K562 (cell line): ENCODE data around the gene HEBP2. TPM values are rescaled to one million over a fixed set of nuclear protein-coding genes. Genes with fewer than 3 reads are reported as not detected.

ENCODE experiments used
- BRCA1 ChIP-seq, 2 experiments: fragments of 450-650 bp in 1 of 2; sonication (generic) in 1 of 2; formaldehyde crosslinking in 1 of 2; IDR thresholded peaks; 2 replicates each; pipeline versions ENCODE4 v1.5.0 to v1.6.1; 2017 to 2020; ENCODE audit warnings: mild to moderate bottlenecking in 1 of 2, missing genetic modification reagents in 1 of 2
- CREB3L1 ChIP-seq: fragments of 450-650 bp; IDR thresholded peaks from 2 replicates; pipeline ENCODE4 v1.6.1; 2014; ENCODE audit warnings: low read depth, mild to moderate bottlenecking, moderate library complexity, borderline replicate concordance
- FOS ChIP-seq: IDR thresholded peaks from 3 replicates; pipeline ENCODE4 v1.6.1; 2011; ENCODE audit not compliant: insufficient read length; ENCODE audit errors: extremely low read depth
- GABPB1 ChIP-seq: sonication (generic); formaldehyde crosslinking; IDR thresholded peaks from 2 replicates; pipeline ENCODE4 v1.8.0; 2022; ENCODE audit warnings: mild to moderate bottlenecking, missing genetic modification reagents
- GATA2 ChIP-seq: sonication (generic); formaldehyde crosslinking; IDR thresholded peaks from 2 replicates; pipeline ENCODE4 v1.4.0; 2020; ENCODE audit warnings: mild to moderate bottlenecking, missing genetic modification reagents
- HNRNPLL ChIP-seq: fragments of 200-400 bp; formaldehyde crosslinking; IDR thresholded peaks from 2 replicates; pipeline ENCODE4 v1.6.1; 2017; ENCODE audit warnings: low read length, low read depth, mild to moderate bottlenecking; ENCODE audit not compliant: poor library complexity, severe bottlenecking
- IRF2 ChIP-seq: sonication (generic); formaldehyde crosslinking; IDR thresholded peaks from 2 replicates; pipeline ENCODE4 v1.8.1; 2022; ENCODE audit warnings: mild to moderate bottlenecking, missing genetic modification reagents
- MYC ChIP-seq, 2 experiments: fragments of 250-450 bp in 1 of 2; sonication (Bioruptor Pico) in 1 of 2; IDR thresholded peaks; 2 replicates each; pipeline versions ENCODE4 v1.5.1 to v1.6.1; 2012 to 2021; ENCODE audit warnings: low read depth in 2 of 2, borderline replicate concordance in 1 of 2, improper control_type of control experiment in 1 of 2, low read length in 1 of 2, mild to moderate bottlenecking in 1 of 2, moderate library complexity in 1 of 2
- NR2F6 ChIP-seq: fragments of 450-650 bp; formaldehyde crosslinking; IDR thresholded peaks from 2 replicates; pipeline ENCODE4 v1.4.0; 2020; ENCODE audit warnings: mild to moderate bottlenecking
- POU5F1 ChIP-seq: fragments of 150-350 bp; IDR thresholded peaks from 2 replicates; pipeline ENCODE4 v1.6.1; 2014; ENCODE audit warnings: borderline replicate concordance, low read length, low read depth, mild to moderate bottlenecking; ENCODE audit not compliant: partially characterized antibody
- SREBF2 ChIP-seq: sonication (generic); formaldehyde crosslinking; IDR thresholded peaks from 2 replicates; pipeline ENCODE4 v1.4.0; 2020; ENCODE audit warnings: mild to moderate bottlenecking, missing genetic modification reagents
- SRSF9 ChIP-seq: fragments of 200-400 bp; formaldehyde crosslinking; IDR thresholded peaks from 2 replicates; pipeline ENCODE4 v1.6.1; 2017; ENCODE audit warnings: low read depth, low read length, borderline replicate concordance
- TFAM ChIP-seq: fragments of 250-450 bp; sonication (Bioruptor Pico); conservative IDR thresholded peaks from 2 replicates; pipeline ENCODE4 v1.5.0; 2021; ENCODE audit warnings: mild to moderate bottlenecking, moderate library complexity
- ZNF3 ChIP-seq: fragments of 250-450 bp; sonication (Bioruptor Pico); IDR thresholded peaks from 2 replicates; pipeline ENCODE4 v1.5.0; 2021; ENCODE audit warnings: mild to moderate bottlenecking, moderate library complexity
- ZNF316 ChIP-seq: fragments of 450-650 bp; IDR thresholded peaks from 2 replicates; pipeline ENCODE4 v1.6.1; 2016
- ZNF511 ChIP-seq: sonication (generic); formaldehyde crosslinking; IDR thresholded peaks from 2 replicates; pipeline ENCODE4 v1.8.0; 2022; ENCODE audit warnings: mild to moderate bottlenecking, missing genetic modification reagents
- ZNF699 ChIP-seq: fragments of 250-450 bp; sonication (Bioruptor Pico); IDR thresholded peaks from 2 replicates; pipeline ENCODE4 v1.8.0; 2021; ENCODE audit warnings: mild to moderate bottlenecking, moderate library complexity; ENCODE audit not compliant: insufficient replicate concordance
- polyA plus RNA-seq, 8 experiments: library from polyadenylated mRNA; depleted of rRNA in 4 of 8; stranded (reverse) in 5 of 8; unstranded in 3 of 8; fragments of >200 nt; fragmentation: Nextera tagmentation in 2 of 8; fragmentation: Illumina TruSeq in 1 of 8; extraction: Ambion mirVana in 2 of 8; extraction: Trizol in 1 of 8; gene quantifications; 2 replicates each; pipeline versions ENCODE4 v1.2.1 to v1.2.3, GENCODE V29; 2011 to 2014; ENCODE audit warnings: inconsistent platforms in 1 of 8, missing spikeins in 1 of 8
- total RNA-seq, 7 experiments: library from RNA; depleted of rRNA in 6 of 7; stranded (reverse); fragments of >200 nt in 6 of 7; fragmentation: Illumina TruSeq in 2 of 7; extraction: Trizol in 2 of 7; gene quantifications; 2 replicates each; pipeline versions ENCODE4 v1.2.1 to v1.2.3, GENCODE V29; 2011 to 2021; ENCODE audit warnings: low replicate concordance in 1 of 7
- TF ChIP-seq, protein P1 (sequence below): fragments of 450-650 bp; IDR thresholded peaks from 2 replicates; pipeline ENCODE4 v1.6.1; 2018; ENCODE audit not compliant: partially characterized antibody
- TF ChIP-seq, protein P2 (sequence below): sonication (generic); formaldehyde crosslinking; IDR thresholded peaks from 2 replicates; pipeline ENCODE4 v1.9.0; 2022; ENCODE audit warnings: mild to moderate bottlenecking, missing genetic modification reagents
- TF ChIP-seq, protein P3 (sequence below): sonication (generic); formaldehyde crosslinking; IDR thresholded peaks from 2 replicates; pipeline ENCODE4 v1.8.0; 2022; ENCODE audit warnings: missing genetic modification reagents, mild to moderate bottlenecking, moderate library complexity, borderline replicate concordance

Gene HEBP2
- total and polyA plus RNA-seq, 9 of the 15 experiments (the other 6 are each of a cell fraction or from before 2014, with no cell fraction given) = 8.5 to 63.7 (median 36.9) TPM

DNA sequence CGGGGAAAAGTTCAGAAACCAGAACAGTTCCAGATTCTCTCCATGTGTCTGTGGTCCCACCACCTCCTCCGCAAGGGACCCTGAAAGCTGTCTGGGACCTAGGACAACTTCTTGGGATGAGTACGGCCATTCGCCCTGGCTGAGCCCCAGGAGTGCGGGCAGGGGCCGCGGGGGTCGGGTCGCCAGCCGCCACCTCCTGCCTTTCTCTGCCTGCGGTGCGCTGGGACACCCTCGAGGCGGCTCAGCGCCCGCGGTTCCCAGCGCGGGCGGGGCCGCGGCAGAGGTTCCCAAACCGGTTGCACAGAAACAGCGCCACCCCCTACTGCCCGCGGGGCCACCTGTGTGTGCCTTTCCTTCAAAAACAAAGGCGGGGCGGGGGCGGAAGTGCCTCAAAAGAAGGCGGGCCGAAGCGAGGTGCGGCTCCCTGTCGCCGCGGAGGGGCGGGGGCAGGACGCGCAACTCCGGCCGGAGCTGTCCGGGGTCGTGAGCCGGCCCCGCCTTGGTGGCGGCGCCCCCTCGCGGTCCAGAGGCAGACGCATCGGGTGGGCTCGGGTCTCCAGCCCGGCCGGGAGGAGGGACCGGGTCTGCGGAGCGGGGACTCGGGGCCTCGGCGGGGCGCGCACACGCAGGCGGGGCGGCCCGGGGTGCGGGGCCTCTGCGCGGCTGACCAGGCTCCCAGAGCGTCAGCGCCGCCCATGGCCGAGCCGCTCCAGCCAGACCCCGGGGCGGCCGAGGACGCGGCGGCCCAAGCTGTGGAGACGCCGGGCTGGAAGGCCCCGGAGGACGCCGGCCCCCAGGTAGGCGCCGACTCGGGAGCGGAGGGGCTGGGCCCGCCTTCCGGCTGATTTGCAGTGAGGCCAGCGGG, at the start of gene HEBP2 (continued):
- TF ChIP-seq HNRNPLL = peak; percentile 22
- TF ChIP-seq ZNF699 (CRISPR knock-in tag) = no peak
- TF ChIP-seq ZNF316 = no peak
- TF ChIP-seq SREBF2 (CRISPR knock-in tag) = no peak
- TF ChIP-seq, protein P1, sequence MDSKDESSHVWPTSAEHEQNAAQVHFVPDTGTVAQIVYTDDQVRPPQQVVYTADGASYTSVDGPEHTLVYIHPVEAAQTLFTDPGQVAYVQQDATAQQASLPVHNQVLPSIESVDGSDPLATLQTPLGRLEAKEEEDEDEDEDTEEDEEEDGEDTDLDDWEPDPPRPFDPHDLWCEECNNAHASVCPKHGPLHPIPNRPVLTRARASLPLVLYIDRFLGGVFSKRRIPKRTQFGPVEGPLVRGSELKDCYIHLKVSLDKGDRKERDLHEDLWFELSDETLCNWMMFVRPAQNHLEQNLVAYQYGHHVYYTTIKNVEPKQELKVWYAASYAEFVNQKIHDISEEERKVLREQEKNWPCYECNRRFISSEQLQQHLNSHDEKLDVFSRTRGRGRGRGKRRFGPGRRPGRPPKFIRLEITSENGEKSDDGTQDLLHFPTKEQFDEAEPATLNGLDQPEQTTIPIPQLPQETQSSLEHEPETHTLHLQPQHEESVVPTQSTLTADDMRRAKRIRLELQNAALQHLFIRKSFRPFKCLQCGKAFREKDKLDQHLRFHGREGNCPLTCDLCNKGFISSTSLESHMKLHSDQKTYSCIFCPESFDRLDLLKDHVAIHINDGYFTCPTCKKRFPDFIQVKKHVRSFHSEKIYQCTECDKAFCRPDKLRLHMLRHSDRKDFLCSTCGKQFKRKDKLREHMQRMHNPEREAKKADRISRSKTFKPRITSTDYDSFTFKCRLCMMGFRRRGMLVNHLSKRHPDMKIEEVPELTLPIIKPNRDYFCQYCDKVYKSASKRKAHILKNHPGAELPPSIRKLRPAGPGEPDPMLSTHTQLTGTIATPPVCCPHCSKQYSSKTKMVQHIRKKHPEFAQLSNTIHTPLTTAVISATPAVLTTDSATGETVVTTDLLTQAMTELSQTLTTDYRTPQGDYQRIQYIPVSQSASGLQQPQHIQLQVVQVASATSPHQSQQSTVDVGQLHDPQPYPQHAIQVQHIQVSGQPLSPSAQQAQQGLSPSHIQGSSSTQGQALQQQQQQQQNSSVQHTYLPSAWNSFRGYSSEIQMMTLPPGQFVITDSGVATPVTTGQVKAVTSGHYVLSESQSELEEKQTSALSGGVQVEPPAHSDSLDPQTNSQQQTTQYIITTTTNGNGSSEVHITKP = peak; percentile 43
- TF ChIP-seq MYC (IDR thresholded peaks at IDR 0.05; ENCODE audit: low read depth, low read length) = peak; percentile 82
- no peak for TF ChIP-seq MYC (CRISPR knock-in tag; IDR thresholded peaks at IDR 0.05; ENCODE audit: borderline replicate concordance, low read depth)
- TF ChIP-seq SRSF9 = no peak
- no peak for TF ChIP-seq IRF2 (CRISPR knock-in tag)
- no peak for TF ChIP-seq TFAM (CRISPR knock-in tag)
- TF ChIP-seq, protein P2, sequence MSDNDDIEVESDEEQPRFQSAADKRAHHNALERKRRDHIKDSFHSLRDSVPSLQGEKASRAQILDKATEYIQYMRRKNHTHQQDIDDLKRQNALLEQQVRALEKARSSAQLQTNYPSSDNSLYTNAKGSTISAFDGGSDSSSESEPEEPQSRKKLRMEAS (CRISPR knock-in tag) = peak; percentile 84
- TF ChIP-seq ZNF3 (CRISPR knock-in tag) = no peak
- no peak for TF ChIP-seq NR2F6 (CRISPR knock-in tag)
- no peak for TF ChIP-seq FOS
- no peak; the same call in none of the 2 replicates for TF ChIP-seq CREB3L1
- no peak for TF ChIP-seq GATA2 (CRISPR knock-in tag)
- TF ChIP-seq, protein P3, sequence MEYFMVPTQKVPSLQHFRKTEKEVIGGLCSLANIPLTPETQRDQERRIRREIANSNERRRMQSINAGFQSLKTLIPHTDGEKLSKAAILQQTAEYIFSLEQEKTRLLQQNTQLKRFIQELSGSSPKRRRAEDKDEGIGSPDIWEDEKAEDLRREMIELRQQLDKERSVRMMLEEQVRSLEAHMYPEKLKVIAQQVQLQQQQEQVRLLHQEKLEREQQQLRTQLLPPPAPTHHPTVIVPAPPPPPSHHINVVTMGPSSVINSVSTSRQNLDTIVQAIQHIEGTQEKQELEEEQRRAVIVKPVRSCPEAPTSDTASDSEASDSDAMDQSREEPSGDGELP (CRISPR knock-in tag) = peak; percentile 92
- TF ChIP-seq ZNF511 (CRISPR knock-in tag) = no peak; the same call in 1 of the 2 replicates
- peak; percentile 87 for TF ChIP-seq GABPB1 (CRISPR knock-in tag)
- no peak for TF ChIP-seq POU5F1
- TF ChIP-seq BRCA1 (IDR thresholded peaks at IDR 0.05) = no peak
- TF ChIP-seq BRCA1 (CRISPR knock-in tag; IDR thresholded peaks at IDR 0.05) = no peak
